AG04450 (cell line): ENCODE measurements around the gene ARPC1A. TPM values are rescaled to one million over a fixed set of nuclear protein-coding genes. Genes with fewer than 3 reads are reported as not detected.

Experiments used
- CTCF ChIA-PET: fragments of 300-600, 350-600 bp; formaldehyde crosslinking; extraction: SDS; loops from one replicate; lab custom pipeline; 2022; ENCODE audit warnings: antibody characterized with exemption, inconsistent platforms; lab: Charles Lee
- POLR2A ChIA-PET: fragments of 350-600 bp; formaldehyde crosslinking; extraction: SDS; loops from one replicate; lab custom pipeline; 2021; ENCODE audit warnings: antibody characterized with exemption, inconsistent platforms; lab: Yijun Ruan, JAX
- DNase-seq: peaks from one replicate; pipeline ENCODE4 v3.0.0-alpha.2; 2011; ENCODE audit warnings: low read depth, low spot score
- H3K27ac ChIP-seq: one replicate; pipeline ENCODE4 v1.5.1; 2012; ENCODE audit warnings: low read depth, low read length, control low read depth
- H3K27me3 ChIP-seq: one replicate; pipeline ENCODE4 v1.6.0; 2012; ENCODE audit warnings: low read length; ENCODE audit not compliant: control insufficient read depth, insufficient read depth
- H3K4me3 ChIP-seq: 2 replicates; pipeline ENCODE4 v1.5.1; 2011; ENCODE audit warnings: mild to moderate bottlenecking, low read depth, low read length, control low read depth
- H3K9me3 ChIP-seq: 2 replicates; pipeline ENCODE4 v1.5.1; 2012; ENCODE audit warnings: low read length; ENCODE audit not compliant: control insufficient read depth, insufficient read depth
- polyA plus RNA-seq: library from polyadenylated mRNA; depleted of rRNA; stranded (reverse); fragments of >200 nt; gene quantifications from 2 replicates; pipeline ENCODE4 v1.2.3, GENCODE V29; 2011
- TF ChIP-seq, protein P1 (sequence below): IDR thresholded peaks from 2 replicates; pipeline ENCODE4 v1.5.1; 2011; ENCODE audit warnings: low read depth, low read length, control low read depth, inconsistent platforms

Gene ARPC1A
- polyA plus RNA-seq, 1 experiment, result 259 TPM

DNA sequence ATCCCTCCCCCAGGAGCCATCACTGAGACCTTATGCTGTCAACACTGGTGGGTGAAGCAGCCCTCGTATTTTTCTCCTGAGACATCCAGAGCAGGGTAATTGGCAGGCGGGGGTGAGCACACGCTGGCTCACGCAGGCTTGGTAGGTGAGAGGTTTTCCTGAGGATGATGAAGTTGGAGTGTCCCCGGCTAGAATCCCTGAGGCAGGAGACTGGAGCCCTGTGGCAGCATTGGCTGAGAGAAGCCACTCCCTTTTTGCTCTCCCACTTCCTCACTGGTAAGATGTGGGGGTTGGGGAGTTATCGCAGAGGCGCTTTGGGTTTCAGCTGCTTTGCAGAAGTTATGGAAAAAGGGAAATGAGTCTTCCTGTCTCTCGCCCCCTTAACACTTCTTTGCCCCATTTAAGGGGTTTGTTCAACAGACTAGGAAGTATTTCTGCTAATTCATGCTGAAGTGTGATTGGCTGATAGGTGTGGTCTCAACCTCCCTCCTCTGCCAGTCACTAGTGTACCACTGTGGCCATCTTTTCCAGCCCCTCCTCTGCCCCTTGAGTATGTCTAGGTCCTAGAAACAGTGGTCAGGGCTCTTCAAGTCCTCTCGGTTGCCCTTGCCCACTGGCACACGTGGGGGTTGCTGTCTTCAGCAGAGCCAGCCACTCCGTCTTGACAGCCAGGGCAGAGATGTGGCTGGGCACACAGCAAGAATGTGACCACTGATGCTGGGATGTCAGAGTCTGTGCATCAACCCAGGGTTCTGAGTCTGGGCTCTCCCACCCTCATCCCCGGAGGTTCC, 54.5 kb downstream of the ARPC1A start:
- ChIA-PET POLR2A (interaction anchor here (1.2 kb wide), 1 partner anchor 17 kb away, joined by 4 read pairs; no protein-coding TSS in a partner anchor), CTCF (no interaction called here)
- Histone ChIP-seq H3K4me3 (no peak overlapping the region), H3K9me3 (no peaks in the 10 kb centered on the region), H3K27ac (peak overlapping the region; percentile 88), H3K27me3 (no peaks in the 10 kb centered on the region)
- DNase-seq, result no peak
- TF ChIP-seq, protein P1, sequence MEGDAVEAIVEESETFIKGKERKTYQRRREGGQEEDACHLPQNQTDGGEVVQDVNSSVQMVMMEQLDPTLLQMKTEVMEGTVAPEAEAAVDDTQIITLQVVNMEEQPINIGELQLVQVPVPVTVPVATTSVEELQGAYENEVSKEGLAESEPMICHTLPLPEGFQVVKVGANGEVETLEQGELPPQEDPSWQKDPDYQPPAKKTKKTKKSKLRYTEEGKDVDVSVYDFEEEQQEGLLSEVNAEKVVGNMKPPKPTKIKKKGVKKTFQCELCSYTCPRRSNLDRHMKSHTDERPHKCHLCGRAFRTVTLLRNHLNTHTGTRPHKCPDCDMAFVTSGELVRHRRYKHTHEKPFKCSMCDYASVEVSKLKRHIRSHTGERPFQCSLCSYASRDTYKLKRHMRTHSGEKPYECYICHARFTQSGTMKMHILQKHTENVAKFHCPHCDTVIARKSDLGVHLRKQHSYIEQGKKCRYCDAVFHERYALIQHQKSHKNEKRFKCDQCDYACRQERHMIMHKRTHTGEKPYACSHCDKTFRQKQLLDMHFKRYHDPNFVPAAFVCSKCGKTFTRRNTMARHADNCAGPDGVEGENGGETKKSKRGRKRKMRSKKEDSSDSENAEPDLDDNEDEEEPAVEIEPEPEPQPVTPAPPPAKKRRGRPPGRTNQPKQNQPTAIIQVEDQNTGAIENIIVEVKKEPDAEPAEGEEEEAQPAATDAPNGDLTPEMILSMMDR, result no peak

DNA sequence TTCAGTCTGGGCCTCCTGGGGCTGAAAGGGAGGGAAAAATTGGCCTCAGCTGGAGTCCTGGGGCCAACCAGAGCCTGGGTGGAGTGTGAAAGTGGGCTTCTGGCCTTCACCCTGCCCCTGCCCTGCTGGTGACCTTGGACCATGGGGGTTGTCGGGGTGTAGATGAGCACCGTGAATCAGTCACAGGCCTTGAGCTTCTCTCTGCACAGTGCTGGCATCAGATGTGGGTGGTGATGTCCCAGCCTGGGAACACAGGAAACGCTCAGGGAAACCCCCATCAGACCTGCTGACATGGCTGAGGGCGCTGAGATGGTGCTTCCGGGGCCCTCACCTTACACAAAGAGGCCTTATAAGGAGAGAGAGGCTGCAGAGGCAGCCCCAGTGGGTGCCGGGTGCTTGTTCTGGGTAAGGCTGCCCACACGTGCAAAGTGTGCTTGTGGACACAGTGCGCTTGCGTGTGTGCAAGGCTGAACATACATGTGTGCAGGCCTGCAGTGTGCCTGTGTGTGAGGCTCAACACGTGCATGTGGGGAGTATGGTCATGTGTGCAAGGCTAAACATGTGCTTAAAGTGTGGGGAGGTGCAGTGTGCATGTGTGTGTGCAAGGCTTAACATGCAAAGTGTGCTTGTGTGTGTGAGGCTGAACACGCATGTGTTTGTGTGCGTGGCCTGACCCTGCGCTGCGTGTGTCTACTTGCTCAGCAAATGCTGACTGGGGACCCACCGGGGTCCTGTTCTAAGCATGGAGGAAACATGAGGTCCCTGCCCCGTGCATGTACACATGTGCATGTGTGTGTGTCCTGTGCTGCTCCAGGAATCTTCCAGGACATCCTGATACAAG, 55.3 kb downstream of the ARPC1A start:
- TF ChIP-seq, protein P1, result no peak
- H3K4me3 ChIP-seq, result no peak overlapping the region
- H3K27ac ChIP-seq, result no peak overlapping the region
- no peaks in the 10 kb centered on the region for H3K9me3 ChIP-seq
- ChIA-PET POLR2A (no interaction called here), CTCF (no interaction called here)
- DNase-seq, result no peak
- no peaks in the 10 kb centered on the region for H3K27me3 ChIP-seq

DNA sequence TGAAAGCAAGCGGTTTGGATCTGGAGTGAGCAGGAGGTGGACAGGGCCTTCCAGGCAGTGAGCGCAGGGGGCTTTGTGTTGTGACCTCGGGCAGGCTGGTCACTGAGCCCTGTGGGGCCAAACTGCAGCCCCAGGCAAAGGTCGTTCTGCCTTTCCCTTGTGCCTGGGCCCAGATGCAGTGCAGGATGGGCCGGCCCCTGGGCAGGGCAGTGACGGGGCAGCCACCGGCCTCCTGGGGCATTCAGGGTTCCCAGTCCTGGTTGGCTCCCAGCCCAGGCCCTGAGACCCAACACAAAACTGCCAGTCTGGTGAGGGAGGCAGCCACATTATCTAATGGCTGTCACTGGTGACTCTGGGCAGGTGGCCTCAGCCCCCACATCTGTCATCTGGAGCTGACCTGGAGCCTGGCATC, 56.0 kb downstream of the ARPC1A start:
- DNase-seq, result no peak
- Histone ChIP-seq H3K4me3 (no peak overlapping the region), H3K9me3 (no peaks in the 10 kb centered on the region), H3K27me3 (no peaks in the 10 kb centered on the region), H3K27ac (no peak overlapping the region)
- ChIA-PET POLR2A (no interaction called here), CTCF (interaction anchor here (0.6 kb wide), 1 partner anchor 11 kb away, joined by 3 read pairs; no protein-coding TSS in a partner anchor)
- TF ChIP-seq, protein P1, result no peak

DNA sequence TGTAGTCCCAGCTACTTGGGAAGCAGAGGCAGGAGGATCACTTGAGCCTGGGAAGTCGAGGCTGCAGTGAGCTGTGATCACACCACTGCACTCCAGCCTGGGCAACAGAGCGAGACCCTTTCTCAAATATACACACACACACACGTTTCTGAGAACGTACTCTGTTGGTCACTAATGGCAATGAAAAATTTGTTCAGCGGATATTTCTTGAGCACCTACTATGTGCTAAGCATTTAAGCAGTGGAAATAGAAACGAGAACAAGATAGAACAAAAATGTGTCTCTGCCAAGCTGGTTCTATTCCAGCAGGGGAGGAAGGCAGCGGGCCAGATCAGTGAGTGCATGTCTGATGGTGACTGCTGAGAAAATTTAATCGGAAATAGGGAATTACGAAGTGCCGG, 57.5 kb downstream of the ARPC1A start:
- Histone ChIP-seq H3K4me3 (no peak overlapping the region), H3K9me3 (no peaks in the 10 kb centered on the region), H3K27me3 (no peaks in the 10 kb centered on the region), H3K27ac (no peak overlapping the region)
- ChIA-PET POLR2A (no interaction called here), CTCF (no interaction called here)
- TF ChIP-seq, protein P1, result no peak
- DNase-seq, result no peak
